Amygdala (tissue), 56 donors: ENCODE measurements around the gene RUNX1.
A peak's percentile ranks its signal among the peaks of the same experiment; 100 is the strongest.

Source experiments
- DNase-seq, 56 donors: peaks; one replicate each; lab custom pipeline; 2025; lab: John Stamatoyannopoulos, UW

RUNX1 gene

DNA sequence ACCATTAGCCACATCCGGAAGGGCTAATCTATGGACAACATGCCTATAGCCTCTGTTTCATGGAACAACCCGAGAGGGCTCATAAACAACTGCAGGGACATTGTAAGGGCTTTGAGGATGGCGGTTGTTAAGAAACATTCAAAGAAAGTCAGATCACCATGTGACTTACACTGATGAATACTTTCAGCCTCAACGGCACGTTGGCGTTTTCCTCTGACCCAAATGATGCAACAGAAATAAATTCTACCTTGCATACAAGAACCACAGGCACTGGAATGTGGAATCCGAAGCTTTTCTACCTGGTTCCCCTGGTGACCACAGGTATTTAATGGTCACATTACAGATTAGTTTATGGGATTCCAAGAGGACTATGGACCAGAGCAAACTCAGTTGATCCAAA, 273.3 kb downstream of the RUNX1 start:
- no peak for DNase-seq

DNA sequence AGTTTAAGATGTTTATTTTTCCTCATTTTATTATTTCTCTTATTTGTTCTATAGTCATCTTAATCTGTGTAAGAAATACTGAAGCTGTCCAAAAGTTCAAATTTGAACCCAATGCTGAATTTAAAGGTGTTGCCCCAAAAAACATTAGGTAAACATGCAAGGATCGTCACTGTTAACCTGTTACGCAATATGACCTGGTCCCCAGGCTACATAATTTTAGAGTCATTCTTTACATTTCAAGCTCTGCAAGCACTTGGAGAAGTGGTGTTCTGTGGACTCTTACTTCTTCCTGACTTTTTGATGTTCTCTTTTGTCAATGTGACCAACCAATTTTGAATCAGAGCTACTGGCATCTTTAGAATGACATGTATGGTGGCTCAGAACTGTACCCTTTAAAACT, 274.4 kb downstream of the RUNX1 start:
- no peak for DNase-seq

DNA sequence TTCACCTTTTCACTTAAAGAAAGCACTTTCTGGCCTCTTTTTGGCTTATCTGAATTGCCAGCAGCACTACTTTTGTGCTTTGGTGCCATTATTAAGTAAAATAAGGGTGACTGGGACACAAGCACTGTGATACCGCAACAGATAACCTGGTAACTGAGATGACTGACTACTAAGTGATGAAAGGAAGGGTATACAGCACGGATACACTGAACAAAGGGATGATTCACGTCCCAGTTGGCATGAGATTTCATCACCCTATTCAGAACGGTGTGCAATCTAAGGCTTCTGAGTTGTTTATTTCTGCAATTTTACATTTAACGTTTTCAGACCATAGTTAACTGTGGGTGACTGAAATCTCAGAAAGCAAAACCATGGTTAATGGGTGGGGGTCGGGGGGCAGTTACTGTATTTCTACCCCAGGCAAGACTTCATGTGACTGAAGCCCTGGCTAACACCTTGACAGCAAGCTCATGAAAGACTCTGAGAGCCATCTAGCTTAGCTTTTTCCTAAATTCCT, 277.5 kb downstream of the RUNX1 start:
- no peak for DNase-seq

DNA sequence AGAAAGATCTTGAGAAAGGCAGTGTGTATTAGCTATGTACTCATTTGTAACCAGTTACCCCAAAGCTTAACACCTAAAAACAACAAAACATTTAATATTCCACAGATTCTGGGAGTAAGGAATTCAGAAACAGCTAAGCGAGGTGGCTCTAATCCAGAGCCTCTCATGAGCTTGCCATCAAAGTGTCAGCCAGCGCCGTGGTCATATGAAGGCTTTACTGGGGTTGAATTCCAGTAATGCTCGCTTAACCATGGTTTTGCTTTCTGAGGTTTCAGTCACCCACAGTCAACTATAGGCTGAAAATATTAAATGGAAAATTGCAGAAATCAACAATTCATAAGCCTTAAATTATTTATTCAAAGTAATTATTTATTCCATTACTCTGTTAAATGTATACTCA, 278.5 kb downstream of the RUNX1 start:
- no peak for DNase-seq

DNA sequence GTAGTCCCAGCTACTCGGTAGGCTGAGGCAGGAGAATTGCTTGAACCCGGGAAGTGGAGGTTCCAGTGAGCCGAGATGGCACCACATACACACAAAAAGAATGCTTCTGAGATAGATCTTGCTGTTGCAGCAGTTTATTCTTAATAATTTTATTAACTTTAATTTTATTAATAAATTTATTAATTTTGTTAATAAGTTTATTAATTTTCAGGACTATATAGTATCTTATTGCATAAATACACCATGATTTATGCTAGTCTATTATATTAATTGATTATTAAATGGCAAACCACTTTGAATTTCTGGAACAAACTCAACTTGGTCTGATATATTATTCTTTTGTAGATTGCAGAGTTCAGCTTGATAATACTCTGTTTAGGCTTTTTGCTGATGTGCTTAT, 280.8 kb downstream of the RUNX1 start:
- DNase-seq, result no peak

DNA sequence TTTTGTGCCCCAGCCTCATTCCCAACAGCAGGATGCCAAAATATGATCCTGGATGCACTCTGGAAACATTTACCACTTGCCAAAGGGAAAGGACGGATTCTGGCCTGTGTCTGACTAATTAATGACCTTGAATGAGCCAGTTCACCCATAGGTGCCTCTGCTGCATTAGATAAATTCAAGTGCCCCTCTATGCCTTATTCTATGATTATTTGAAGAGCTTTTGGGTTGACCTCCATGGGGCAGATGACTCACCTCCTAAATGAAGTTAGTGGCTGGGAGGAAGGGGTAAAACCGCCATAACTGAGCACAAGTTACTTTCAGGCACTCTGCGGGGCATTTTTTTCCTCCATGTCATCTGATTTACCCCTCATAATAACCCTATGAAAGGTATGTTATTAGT, 282.2 kb downstream of the RUNX1 start:
- DNase-seq, result no peak

DNA sequence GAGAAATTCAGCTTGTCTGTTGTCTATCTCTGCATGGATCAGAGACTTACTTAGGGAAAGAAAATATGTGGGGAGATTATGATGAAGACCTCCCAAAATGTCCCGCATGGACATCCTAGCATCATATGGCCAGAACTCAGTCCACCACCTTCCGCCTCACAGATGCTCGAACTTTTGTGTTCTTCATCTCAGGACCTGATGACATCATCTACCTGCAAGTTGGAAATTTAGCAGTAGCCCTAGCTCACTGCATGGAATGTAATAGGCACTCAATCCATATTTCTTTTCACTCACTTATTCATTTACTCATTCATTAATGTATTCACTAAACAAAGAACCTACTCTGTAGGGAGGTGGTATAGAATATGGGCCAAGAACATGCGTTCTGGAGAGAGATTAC, 283.5 kb downstream of the RUNX1 start:
- DNase-seq, result no peak

DNA sequence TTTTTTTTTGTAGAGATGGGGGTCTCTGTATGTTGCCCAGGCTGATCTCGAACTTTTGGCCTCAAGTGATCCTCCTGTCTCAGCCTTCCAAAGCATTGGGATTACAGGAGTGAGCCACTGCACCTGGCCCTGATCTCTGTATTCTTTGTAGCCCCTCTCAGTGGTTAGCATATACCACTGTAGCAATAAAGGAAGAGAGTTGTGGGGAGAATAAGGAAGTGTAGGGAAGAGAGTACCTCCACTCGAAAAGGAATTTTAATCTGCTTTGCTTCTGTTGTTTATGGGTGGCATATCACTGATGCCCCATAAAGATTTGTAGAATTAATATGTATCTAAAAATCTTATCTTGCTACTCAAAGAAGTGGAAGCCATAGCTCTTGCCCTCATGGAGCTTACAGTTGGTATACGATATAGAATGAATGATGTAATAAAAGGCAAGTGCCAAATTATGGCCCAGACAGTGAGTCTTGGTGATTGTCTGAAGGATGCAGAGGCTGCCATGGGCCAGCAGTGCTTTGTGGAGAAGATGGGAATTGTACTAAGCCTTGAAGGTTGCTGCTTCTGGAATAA, 284.3 kb downstream of the RUNX1 start:
- no peak for DNase-seq

DNA sequence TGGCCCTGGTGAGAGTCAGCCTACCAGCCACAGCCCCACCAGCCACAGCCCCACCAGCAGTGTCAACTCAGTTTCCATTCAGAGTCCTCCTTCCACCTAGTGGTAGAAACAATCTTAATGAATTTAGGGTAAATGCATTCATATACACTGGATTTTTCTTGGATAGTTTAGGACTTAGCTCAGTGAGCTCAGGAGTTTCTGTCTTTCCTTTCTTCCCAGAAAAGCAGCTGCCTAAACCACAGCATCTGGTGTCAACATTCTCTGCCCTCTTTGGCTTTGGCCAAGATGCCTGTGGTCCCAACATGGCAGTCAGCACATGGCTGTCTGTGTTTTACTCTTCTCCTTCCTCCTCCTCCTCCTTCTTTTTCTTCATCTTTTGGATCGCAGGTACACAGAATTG, 286.3 kb downstream of the RUNX1 start:
- no peak for DNase-seq

DNA sequence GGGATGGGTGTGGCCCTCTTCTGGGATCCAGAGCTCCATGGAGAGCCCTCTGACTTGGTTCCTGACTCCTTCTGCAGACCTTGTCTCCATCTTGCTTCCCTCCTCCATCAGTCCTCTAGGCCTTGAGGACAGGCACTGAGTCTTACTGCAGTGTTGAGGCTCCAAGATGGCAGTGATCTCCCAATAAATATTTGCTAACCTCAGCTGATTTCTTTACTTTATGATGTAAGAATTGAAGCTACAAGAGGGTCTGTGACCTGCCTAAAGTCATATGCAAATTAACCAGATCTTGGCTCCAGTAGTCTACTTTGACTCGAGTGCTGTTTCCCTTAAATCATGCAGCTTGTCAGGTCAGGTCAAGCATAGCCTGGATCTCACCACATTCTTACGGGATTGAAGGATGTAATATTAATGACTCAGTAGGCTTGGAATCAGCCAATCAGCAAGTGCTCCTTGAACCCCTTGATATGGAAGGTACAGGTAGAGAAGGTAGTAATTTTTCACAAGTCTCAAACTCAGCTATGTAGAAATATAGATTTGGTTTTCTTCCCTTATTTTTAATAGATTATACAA, 287.3 kb downstream of the RUNX1 start:
- no peak for DNase-seq

DNA sequence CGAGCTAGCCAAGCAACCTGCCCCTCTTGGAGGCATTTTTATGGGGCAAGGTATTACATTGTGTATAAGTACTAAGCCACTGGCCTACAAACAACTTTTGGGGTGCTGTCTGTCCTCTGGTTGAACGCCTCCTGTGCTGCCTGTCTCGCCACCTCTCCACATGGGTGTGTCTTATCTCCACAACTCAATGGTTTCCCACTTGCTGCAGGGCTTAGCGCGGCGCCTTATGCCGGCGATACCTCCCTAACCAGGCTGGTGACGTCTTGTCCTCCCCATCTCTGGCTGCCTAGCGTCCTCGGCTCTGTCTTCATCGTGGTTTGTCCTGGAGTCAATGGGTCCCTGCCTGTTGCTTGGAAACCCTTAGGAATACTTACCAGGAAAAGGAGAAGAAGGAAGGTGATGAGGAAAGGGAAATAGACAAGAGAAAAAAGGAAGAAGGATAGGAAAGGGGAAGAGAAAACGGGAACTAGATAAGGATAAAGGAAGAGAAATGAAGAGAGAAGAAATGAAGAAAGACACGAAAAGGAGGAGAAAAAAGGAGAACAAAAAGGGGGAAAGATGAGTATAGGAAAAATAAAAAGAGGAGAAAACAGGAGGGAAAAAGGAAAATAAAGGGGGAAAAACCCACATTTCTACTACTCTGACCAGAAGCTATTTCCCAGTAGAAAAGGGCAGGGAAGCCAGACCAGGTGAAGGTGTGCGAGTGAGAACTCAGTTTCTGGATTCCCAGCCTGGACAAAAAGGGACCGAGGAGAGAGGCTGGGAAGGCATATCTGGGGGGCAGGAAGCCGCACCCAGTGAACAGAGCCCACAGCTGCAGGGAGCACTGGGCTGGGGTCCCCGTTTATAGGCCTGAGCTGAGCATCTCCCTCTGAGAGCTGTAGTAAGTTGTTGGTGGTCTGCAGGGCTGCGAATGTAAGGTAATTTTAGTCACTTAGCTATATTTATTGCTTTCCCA, 294.1 kb downstream of the RUNX1 start:
- DNase-seq, result no peak

DNA sequence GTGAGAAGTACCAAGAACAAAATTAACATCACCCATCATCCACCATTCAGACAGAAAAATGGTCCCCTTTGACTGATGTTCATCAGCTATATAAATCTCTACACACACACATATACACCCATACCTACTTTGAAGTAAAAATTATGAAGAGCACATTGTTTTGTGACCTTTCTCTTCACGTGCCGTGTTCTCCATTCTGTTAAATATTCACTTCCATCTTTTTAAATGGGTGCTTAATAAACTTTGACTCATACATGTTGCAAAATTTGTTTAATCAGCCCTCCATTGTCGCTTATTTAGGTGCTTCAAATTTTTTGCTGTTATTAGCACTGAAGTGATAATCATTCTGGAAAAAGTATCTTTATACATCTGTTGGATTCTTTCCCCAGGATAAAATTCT, 300.2 kb downstream of the RUNX1 start:
- no peak for DNase-seq

DNA sequence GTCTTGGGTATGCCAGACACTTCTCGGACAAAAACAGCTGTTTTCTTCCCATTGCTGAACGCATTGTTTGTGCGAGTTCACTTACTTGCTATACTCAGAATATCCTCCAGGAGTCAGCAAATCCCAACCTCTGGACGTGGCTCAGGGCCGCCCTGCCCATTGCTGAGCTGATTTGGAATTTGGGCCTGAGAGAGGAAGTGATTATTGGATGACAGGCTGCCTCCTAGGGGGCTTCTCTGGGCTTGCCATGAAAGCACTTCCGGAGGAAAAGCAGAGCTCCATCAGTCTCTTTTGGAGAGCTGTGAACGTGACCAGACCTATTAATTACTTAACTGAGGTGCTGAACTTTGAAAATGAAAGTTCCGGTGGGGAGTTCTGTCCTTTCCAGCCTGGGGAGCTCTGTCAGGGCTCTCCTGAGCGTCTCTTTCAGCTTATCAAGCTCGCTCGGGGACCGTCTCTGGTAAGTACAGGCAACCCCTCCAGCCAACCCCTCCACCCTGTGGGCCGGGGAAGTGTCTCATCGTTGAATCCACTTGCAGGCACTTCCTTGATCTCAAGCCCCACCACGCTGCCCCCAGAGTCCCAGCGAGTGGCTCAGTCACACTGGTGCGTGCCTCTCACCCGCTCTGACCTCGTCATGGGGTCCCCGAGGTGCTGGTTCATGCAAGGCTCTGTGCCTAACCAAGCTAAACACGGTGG, 303.4 kb downstream of the RUNX1 start:
- DNase-seq, result peak in 35 of 56 donors; percentile 1 to 57 (median 11)

DNA sequence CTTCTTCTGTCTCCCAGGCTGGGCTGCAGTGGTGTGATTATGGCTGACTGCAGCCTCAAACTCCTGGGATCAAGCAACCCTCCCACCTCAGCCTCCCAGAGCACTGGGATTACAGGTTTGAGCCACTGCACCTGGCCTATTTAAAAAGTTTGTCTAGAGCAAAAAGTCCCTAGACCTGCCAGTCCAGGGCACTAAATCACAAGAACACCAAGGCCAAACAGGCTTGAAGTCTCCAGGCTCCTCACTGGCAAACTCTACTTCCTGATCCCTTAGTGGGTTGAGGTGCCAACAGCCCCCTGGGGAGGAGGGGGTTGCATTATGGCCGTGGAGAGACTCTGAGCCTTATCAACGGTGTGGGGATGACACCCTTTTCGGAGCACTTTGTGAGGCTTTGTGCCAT, 304.3 kb downstream of the RUNX1 start:
- no peak for DNase-seq

DNA sequence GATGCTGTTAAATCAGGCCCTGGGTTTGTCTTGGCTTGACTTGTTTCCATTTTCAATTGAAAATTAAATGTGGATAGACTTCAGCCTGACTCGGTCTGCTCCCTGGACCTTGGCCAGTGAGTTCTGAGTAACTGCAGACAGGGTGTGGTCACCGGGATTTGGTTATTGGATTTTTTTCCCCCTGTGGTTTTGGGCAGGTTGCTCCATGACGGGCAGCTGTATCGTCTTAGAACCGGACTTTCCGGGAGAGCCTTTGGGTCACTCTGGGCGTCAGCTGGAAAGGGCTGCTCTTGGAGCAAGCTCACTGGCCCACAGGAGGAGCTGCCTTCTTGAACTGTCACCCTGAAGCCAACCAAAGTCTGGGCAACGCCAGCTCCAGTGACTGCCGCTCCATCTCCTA, 305.3 kb downstream of the RUNX1 start:
- no peak for DNase-seq

DNA sequence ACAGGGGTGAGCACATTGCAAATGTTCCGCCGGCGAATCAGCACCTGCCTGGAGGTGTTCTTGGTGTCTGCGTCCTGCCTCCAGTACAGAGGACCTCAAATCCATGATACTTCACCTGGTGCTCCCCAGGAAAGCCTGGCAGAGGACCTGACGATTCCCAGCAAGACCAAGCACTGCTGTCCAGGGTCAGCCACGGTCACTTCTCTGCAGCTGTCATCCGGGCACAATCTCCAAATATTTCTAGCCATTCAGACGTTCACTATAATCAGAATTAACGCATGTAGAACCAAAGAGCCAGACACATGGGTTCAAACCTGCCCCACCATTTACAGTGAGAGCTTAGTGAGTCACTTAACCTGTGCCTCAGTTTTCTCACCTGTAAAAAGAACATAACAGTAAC, 305.8 kb downstream of the RUNX1 start:
- no peak for DNase-seq

DNA sequence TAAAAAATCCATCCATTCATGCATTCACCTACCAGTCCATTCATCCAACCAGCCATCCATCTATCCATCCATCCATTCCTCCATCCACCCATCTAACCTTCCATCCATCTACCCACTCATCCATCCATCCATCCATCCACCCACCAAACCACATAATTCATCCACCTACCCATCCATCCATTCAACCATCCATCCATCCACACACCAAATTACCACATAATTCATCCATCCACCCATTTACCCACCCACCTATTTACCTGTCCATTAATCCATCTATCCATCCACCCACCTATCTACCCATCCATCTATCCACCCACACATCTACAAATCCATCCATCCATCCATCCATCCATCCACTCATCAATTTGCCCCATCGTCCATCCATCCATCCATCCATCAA, 308.9 kb downstream of the RUNX1 start:
- DNase-seq, result no peak
